CD4-positive, alpha-beta T cell treated with Interleukin-4 for 4 hours (primary cell): ENCODE measurements around the gene PADI1.

Source experiments
- DNase-seq: peaks from one replicate; pipeline ENCODE4 v3.0.0-alpha.2; 2020

PADI1 gene

DNA sequence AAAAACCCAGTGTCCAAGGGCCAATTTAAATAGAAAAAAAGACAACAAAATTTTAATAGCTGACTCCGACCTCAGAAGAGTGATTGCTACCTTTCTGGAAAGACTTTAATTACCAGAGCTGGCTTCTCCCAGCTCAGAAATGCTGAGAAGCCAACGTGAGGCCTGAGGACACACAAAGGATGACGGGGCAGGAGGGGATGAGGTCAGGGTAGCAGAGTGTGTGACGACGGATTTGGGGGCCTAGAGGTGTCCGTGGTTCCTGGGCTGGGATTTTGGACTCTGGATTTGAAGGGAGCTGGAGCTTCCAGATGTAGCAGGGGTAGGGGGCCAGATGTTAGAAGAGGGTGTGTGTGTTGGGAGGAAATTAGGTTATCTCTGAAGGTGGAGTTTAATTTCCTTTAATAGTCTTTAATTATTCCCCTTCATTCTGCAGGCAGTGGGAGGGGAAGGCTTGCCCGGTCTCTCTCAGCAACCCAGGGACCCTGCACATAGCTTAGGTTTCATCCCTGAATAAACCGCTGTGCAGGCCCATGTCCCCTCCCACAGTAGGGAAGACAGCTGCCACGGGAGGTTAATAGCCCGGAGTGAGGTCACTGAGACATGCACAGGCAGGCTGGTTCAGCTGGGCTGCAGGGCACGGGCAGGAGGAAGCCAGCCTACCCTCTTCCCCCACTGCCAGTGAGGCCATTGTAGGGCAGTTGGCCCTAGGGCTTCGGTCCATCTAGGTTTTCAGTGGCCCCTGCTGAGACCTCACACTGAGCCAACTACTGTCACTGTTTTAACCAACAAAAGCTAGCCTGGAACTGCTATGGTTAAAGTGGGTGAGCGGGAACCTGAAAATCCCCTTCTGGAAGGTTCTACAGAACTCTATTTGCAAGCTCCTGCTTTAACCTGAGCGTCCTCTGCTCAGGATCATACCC is 40.2 kb downstream of the PADI1 start:
- no peak for DNase-seq

DNA sequence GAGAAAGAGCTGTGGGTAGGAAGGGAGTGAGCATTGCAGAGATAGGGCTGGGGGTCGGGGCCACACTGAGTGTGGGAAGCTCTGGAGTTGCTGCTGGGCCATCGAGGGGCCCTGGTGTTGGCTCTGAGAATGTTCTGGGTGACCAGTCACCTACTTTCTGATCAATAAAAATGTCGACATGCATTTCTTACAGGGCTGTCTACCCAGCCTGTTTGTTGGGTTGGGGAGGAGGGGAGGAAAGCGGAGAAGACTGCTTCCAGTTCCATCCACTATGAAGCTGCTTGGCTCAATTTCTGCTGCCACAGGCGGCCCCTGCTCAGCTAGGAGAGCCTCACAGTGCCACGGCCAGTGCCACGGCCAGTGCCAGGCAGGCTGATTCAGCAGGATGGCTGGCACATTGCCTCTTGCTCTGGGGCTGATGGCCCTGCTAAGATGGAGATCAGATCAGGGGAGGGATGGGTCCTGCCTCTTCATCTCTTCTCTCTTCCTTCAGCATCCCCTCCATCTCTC is 40.9 kb downstream of the PADI1 start:
- no peak for DNase-seq

DNA sequence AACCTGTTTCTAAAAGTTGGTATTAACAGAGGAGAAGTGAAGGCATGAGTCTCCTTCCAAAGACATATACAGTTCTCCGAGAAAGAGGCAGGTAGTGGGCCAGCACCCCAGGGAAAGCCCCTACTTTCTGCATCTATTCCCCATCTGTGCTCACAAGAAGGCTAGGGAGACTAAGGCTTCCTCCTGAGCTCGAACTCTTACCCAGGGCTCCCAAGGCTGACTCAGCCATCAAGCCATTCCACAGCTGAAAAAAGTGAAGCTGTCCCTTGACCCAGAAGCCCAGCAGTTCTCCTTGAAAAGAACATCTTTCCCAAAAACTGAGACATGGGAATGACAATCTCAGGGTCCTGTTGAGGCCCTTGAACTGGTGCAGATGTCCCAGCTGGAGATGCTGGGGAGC is 42.0 kb downstream of the PADI1 start:
- no peak for DNase-seq

GRCh38 chr1:17248781-17249180 is 43.9 kb downstream of the PADI1 start, which contains the start of gene PADI3:
Gene PADI3, plus strand, starts transcription at chr1:17249098. Its CDS starts 40 bp downstream, at chr1:17249138.
- DNase-seq: no peak

- no peak for DNase-seq
Measured at GRCh38 chr1:17250601-17251000, 45.7 kb downstream of the PADI1 start.

- DNase-seq: no peak
Measured at GRCh38 chr1:17251246-17251645, 46.3 kb downstream of the PADI1 start.

DNA sequence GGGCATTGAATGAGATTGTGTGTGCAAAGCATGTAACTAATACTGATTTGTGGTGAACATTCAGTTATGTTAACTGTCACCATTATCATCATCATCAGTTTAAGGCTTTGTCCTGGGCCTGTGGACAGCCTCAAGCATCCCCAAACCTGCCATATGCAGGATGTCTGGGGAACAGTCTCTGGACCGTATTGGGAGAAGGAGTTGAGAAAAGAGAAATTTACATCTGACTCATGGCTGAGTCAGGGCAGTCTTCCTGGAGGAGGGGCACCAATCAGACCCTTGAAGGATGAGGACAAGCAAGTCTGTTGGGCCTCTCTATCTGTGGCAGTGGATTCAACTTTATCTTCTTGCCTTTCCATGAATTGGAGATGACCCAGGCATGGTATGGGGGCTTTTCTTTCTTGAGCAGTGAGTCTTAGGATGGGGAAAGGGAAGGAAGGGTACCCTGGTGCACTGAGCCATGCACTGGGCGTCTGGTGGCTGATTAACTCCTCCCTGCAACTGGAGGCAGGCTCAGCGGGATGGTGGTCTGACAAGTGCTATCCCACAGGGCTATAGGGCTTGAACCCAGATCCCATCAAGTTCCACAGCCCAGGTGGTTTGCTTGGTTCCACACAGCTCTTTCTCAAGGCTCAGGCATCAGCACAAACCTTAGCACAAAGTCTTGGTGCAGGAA is 46.9 kb downstream of the PADI1 start:
- no peak for DNase-seq

GRCh38 chr1:17255336-17255735 is 50.4 kb downstream of the PADI1 start:
- DNase-seq: no peak

- DNase-seq: no peak
Measured at GRCh38 chr1:17258116-17258757, 53.3 kb downstream of the PADI1 start.

- DNase-seq: no peak
Measured at GRCh38 chr1:17258758-17259130, 53.8 kb downstream of the PADI1 start.

DNA sequence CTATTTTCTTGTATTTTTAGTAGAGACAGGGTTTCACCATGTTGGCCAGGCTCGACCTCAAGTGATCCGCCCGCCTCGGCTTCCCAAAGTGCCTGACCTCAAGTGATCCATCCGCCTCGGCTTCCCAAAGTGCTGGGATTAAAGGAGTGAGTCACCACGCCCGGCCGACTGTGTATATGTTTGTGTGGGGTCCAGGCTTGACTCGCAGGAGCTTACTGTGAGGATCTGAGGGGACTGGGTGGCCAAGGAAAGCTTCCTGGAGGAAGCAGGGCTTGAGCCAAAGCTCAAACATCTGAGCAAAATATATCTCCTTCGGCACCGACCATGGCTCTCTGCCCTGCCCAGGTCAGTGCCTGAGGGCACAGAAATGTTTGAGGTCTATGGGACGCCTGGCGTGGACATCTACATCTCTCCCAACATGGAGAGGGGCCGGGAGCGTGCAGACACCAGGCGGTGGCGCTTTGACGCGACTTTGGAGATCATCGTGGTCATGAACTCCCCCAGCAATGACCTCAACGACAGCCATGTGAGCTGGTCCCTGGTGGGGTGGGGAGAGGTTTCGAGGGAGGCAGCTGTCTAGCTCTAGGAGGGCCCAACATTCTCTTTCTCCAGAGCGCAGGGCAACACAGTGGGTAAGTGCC is 54.4 kb downstream of the PADI1 start:
- no peak for DNase-seq

DNA sequence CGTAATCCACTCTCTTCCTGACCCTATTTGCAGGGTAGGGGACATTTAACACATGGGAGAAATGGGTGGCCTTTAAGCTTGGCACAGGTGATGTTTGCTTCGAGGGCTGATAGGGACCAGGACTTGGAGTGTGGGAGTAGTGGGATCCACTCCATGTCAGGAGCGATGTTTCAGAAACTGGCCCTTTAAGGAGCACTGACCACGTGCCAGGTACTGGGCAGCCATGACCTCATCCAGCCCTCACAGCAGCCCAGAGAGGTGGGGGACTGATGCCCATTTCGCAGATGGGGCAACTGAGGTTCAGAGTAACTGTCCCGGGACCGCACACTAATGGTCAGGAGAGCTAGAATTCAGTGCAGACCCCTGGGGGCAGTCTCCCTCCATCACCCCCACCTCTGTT is 55.3 kb downstream of the PADI1 start:
- no peak for DNase-seq

DNA sequence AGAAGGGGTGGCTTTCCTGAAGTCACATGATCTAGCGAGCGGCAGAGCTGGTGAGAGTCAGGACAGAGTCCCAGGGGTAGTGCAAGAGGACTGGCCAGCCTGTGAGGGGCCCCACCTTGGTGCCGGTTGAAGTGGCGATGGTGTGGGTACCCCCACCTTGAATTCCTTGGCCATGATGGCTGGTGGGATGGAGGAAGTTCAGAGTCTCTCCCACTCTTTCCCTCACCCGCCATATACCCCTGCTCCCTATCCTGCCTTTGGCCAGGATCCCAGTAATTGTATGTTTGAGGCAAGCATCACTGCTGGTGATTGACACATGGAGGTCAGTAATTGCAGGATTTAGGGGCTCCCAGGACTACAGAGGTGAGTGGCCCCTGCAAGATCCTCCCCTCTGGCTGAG is 55.8 kb downstream of the PADI1 start:
- no peak for DNase-seq

GRCh38 chr1:17263936-17264335 is 59.0 kb downstream of the PADI1 start:
- DNase-seq: no peak

DNA sequence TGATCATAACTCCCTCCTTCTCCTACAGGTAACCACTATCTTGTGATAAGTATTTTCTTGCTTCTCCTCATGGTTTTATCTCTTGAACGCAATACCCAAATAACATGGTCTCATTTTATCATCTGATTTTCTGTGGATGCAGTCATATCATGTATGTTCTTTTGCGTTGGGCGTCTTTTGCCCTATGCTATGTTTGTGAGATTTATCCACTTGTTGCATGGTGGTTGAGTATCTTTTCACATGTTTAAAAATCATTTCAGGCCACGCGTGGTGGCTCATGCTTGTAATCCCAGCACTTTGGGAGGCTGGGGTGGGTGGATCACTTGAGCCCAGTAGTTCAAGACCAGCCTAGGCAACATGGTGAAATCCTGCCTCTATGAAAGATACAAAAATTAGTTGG is 59.5 kb downstream of the PADI1 start:
- no peak for DNase-seq

DNA sequence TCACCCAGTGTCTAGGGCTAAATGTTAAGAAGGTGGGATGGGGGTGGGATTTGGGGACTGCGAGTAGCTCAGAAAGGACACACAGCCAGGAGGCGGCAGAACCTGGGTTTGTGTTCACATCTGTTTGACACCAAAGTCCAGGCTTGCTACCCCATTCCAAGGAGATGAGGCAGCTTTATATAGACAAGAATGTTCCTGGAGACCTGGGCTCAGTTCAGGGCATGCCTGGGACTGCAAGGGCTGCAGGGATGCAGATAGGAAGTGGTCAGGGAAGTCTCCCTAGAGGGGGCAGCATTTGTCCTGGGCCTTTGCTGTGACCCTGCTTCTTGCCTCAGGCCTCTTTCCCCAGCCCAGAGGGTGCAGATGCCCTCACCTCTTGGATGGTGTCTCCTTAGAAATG is 60.2 kb downstream of the PADI1 start:
- DNase-seq: no peak

DNA sequence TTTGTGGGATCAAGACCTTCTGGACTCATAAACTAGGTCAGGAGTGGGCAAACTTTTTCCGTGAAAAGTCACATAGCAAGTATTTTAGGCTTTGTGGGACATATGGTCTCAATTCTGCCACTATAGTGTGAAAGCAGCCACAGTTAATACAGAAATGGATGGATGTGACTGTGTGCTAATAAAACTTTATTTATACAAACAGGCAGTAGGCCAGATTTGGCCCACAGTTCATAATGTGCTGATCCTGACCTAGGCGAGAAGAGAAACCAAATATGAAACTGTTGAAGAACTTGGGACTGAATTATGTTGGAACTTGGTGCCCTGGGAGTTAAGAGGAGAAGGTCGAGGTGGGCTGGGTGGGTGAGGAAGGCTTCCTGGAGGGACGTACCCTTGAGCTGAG is 61.0 kb downstream of the PADI1 start:
- no peak for DNase-seq

DNA sequence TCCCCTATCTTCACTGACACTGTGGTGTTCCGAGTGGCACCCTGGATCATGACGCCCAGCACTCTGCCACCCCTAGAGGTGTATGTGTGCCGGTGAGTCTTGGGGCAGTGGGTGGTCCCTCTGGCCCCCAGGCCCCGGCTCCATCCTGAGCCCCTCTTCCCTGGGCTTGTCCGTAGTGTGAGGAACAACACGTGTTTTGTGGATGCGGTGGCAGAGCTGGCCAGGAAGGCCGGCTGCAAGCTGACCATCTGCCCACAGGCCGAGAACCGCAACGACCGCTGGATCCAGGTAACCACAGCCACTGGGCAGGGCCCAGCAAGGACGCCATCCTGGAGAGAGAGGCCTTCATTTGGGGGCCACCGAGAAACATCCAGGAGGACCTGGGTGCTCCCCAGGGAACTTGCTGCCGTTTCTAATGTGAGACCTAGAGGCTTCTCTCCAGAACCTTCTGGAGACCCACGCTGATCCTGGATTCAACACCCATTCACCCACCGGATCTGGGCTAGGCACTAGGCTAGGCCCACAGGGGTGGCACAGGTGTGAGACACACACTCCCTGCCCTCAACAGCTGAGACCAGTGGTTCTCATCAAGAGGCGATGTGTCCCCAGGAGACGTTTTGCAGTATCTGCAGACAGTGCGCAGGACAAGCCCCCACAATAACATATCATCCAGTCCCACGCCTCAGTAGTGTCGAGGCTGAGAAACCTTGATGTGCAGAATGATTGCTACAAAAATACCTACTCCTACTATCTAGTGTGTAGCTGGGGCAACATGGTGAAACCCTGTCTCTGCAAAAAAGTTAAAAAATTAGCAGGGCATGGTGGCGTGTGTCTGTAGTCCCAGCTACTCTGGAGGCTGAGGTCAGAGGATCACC is 66.2 kb downstream of the PADI1 start:
- DNase-seq: no peak

DNA sequence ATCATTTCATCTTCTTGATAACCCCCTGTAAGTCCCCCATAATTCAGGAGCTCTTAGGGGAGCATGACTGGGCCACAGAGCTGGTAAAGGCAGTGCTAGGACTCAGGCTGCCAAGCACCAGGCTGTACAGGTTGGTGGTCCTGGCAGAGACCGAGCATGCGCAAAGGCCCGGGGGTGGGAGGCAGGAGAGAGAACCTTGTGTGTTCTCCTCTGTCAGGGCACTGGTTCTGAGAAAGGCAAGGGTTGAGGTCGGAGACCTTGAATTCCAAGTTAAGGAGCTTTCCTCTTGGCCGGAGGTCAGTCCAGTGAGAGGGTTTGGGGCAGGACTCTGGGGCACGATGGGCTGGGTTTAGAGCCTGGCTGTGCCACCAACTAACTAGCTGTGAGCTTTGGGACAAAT is 67.1 kb downstream of the PADI1 start:
- no peak for DNase-seq

GRCh38 chr1:17272646-17273045 is 67.7 kb downstream of the PADI1 start:
- DNase-seq: no peak

DNA sequence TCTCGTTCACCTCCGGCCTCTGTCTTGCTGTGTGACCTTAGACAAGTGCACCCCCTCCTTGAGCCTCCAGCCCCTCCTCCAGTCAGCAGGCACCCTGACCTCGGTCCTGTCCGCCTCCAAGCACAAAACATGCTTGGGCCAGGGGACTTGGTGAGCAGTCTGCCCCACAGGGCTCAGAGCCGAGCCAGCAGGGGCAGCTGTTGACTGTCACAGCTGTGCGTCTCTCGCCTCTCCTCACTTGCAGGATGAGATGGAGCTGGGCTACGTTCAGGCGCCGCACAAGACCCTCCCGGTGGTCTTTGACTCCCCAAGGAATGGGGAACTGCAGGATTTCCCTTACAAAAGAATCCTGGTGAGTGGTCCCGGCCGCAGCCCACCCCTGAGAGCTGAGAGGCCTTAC is 68.2 kb downstream of the PADI1 start:
- DNase-seq: no peak
